GM18505 (cell line): ENCODE data around the gene PRKAR2B.
A peak's percentile ranks its signal among the peaks of the same experiment; 100 is the strongest.

ENCODE experiments used
- ATAC-seq: cut with Tn5 transposase; IDR thresholded peaks from one replicate; pipeline ENCODE4 v1.9.1; 2021; ENCODE audit not compliant: unreplicated experiment
- POLR2A ChIP-seq: IDR thresholded peaks from 4 replicates; pipeline ENCODE4 v1.6.1; 2011; ENCODE audit warnings: borderline replicate concordance; ENCODE audit not compliant: insufficient read depth, insufficient read length; ENCODE audit errors: extremely low read depth

The PRKAR2B gene

GRCh38 chr7:107044347-107045194 is at the start of gene PRKAR2B:
PRKAR2B (plus strand) TSS chr7:107044705; CDS start chr7:107044908, 203 bp downstream.
- ATAC-seq, result peak; percentile 89
- no peak for TF ChIP-seq POLR2A

- no peak for TF ChIP-seq POLR2A
- no peak for ATAC-seq
These were observed 49.7 kb upstream of the PRKAR2B start for GRCh38 chr7:106994833-106995232.

DNA sequence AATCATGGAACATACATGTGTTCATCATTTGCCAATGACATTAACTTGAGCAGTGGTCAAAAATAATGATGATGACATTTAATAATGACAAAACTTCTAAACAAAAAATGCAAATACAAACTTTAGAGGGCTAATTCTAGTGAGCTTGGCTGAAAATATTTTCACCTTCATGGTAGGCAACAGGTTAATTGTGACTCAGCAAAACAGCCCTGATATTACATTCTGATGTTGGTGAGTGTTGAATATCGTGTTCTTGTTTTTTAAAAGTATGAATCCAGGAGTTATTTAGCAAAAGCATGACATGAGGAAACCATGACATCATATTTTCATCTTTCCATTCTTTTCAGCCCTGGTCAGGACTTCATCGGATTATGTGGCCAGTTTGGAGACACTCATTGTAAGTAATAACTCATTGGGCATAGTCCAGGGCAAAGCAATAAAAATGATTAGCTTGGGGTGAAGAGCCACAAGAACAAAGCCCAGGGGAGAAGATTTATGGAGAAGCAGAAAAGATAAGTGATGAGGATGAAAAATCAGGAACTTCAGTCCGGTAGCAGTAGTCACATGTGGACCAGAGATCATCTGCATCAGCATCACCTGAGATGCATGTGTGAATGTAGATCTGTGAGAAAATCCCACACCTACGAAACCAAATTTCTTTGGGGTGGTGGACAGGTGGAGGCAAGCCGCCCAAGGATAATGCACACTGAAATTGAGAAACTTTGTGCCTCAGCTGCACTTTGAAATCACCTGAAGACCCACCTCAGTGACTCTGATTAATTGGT is 46.8 kb upstream of the PRKAR2B start:
- ATAC-seq, result no peak
- no peak for TF ChIP-seq POLR2A

DNA sequence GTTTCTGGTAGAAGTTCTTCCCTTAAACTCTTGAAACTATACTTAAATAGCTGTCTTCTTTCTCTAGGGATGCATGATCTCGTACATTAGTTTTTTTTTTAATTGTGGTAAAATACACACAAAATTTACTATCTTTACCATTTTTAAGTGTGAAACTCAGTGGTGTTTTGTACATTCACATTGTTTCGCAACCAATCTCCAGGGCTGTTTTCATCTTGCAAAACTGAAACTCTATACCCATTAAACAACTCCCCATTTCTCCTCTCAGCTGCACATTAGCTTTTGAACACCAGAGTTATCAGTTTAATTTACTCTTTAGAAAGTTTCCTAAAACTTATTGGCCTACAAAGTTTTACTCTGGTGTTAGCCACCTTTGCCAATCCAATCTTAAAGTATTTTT is 45.5 kb upstream of the PRKAR2B start:
- no peak for ATAC-seq
- no peak for TF ChIP-seq POLR2A

- no peak for TF ChIP-seq POLR2A
- ATAC-seq, result no peak
These were observed 43.0 kb upstream of the PRKAR2B start for GRCh38 chr7:107001490-107001889.

GRCh38 chr7:107002126-107002525 is 42.4 kb upstream of the PRKAR2B start:
- no peak for TF ChIP-seq POLR2A
- no peak for ATAC-seq

- no peak for TF ChIP-seq POLR2A
- no peak for ATAC-seq
These were observed 41.9 kb upstream of the PRKAR2B start for GRCh38 chr7:107002529-107002998.

DNA sequence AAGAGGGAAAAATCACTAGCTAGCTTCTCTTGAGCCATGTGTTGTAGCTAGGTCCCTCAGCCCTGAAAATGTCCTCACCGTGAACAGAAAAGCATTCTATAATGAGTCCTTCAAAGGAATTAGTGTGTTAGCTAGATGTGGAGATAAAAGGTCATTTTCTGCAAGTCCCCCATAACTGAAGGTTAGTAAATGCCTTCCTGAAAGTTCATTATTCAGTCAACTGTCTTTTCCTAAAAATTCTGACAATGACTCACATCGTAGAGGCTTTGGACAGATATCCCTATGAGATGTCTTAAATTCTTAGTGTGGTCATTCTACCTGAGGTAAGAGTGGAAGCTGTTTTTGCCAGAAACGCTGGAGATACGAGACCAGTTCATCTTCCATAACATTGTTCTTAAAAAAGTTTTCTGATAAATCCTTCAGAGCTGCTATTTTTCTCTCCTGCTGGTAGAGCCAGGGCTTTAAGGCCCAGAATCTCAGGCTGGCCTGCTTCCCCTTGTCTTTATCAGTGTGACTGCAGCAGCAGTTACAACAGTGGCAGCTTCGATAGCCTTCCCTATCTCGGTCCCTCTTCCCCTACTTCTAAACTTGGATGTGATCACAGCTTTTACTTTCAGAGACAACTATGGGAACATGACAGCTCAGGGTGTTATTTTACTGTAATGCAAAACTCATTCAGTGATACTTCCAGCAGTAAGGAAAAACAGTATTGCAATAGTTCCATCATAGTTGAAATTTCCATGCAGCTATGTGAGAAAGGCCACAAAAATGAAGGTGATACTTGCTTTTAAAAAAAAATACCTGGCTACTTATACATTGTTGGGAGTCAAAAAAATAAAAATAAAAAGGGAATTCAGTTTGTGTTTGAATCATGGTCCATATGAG is 37.3 kb upstream of the PRKAR2B start:
- no peak for ATAC-seq

GRCh38 chr7:107007892-107008287 is 36.6 kb upstream of the PRKAR2B start:
- ATAC-seq, result no peak
- no peak for TF ChIP-seq POLR2A

More for the DNA sequence above, 37.3 kb upstream of the PRKAR2B start:
- TF ChIP-seq POLR2A, result no peak

DNA sequence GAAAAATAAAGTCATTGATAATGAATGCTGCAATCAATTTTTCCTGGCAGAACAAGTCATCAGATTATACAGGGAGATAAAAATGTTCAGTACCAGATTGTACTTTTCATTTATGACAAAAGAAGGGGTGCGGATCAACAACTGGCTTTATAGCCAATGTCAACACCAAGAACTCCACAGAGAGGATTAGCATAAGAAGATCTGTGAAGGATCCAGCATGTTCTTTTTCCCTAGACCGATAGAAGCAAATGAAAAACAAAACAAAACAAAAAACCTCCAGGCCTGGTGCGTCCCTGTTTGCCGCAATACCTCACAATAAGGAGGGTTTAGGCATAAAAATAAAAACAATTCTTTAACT is 34.7 kb upstream of the PRKAR2B start:
- no peak for ATAC-seq
- no peak for TF ChIP-seq POLR2A

GRCh38 chr7:107012691-107013090 is 31.8 kb upstream of the PRKAR2B start:
- TF ChIP-seq POLR2A, result no peak
- no peak for ATAC-seq

DNA sequence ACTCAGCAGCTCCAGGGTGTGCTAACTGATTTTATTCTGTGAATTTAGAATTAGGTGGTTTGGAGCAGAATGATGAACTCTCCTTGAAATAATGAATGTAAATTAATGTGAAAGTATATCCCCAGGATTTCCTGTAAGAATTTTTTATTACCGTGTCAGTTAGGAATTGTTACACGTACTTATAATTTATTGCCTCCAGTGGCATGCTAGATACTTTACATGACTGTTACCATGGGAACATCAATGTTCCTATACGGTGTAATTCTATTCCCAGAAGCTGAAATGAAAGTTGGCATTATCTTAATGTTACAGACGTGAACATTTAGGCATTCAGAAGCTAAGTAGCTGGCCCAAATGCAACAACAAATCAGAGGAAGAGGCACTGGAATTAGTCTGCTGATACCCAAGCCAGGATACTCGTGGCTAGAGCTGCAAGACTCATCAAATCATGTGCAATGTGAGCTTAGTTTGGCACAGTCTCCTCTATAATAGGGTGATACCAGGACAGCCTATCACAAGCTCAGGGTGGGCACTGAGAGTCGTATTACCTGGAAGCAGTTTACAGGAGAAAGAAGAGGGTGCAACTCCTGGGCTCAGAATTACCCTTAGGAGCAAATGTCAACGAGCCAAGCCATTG is 30.0 kb upstream of the PRKAR2B start:
- TF ChIP-seq POLR2A, result no peak
- no peak for ATAC-seq
